ENCODE measurements around the gene CMKLR1.

CMKLR1 gene

DNA sequence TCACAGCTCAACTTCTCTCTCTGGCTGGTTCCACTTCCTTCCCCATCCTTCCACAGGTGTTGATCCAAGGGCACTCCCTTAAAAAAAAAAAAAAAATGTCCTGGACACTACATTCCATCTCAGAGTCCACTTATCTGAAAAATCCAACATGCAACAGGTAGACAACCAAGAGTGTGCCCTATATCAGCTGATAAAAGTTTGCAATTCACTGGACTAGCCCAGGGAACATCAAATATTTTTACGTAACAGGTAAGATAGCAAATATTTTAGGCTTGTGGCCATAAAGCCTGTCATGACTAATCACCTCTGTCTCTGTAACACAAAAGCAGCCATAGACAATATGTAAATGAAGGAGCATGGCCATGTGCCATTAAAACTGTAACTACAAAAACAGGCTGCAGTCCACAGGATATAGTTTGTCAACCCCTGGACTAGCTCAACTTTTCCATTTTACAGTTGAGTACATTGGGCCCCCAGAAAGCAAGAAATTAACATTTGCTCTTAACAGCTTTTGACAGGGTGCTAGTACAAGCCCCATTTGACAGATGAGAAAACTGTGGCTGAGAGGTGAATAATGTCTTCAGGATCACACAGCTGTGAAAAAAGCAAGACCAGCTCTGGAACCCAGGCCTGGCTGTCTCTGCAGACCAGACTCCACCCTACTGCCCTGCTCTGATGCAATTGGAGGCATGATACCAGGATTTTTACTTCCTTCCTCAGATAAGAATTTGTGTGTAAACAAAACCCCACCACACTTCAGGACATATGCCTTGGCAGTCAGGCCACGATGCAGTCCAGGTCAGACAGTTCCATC is 68.9 kb downstream of the CMKLR1 start:
- TF ChIP-seq ZNF274 (IDR thresholded peaks at IDR 0.05; ENCODE audit: low read depth, low read length): no peak
- no peak overlapping the region for H3K4me3 ChIP-seq (ENCODE audit: low read length)

DNA sequence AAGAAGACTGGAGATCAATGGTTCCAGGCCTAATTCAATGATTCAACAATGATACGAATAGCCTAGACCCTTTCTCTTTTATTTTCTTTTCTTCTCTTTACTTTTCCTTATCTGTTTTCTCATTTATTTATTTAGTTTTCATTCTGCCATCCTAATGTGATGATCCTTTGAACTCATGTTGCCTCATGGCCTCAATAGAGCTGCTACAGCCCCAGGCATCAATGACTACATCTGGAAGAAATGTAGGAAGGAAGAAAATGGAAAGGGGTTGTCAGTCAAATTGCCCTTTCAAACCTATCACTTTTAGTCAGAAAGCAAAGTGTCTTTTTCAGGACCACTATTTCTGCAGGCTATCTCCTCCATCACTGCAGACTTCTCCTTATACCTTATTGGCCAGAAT is 69.9 kb downstream of the CMKLR1 start:
- H3K4me3 ChIP-seq (ENCODE audit: low read length): no peak overlapping the region
- TF ChIP-seq ZNF274 (IDR thresholded peaks at IDR 0.05; ENCODE audit: low read depth, low read length): no peak

DNA sequence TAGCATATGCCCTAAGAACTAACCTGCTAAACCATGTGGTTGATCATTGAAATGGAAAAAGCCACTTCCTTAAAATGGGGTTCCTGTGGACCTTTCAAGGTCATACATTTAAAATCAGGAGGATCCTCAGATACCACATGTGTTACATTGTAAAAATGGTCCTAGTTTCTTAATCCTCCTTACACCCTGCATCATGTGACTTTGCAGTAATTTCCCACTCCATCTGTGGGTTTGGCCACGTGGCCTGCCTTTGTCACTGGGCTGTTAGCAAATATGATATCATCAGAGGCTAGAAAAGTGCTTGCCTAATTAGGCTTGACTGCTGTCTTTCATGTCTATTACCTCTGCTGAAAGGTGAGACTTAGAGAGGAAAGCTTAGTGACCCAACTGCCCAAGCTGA is 70.7 kb downstream of the CMKLR1 start:
- H3K4me3 ChIP-seq (ENCODE audit: low read length): no peak overlapping the region
- TF ChIP-seq ZNF274 (IDR thresholded peaks at IDR 0.05; ENCODE audit: low read depth, low read length): no peak

DNA sequence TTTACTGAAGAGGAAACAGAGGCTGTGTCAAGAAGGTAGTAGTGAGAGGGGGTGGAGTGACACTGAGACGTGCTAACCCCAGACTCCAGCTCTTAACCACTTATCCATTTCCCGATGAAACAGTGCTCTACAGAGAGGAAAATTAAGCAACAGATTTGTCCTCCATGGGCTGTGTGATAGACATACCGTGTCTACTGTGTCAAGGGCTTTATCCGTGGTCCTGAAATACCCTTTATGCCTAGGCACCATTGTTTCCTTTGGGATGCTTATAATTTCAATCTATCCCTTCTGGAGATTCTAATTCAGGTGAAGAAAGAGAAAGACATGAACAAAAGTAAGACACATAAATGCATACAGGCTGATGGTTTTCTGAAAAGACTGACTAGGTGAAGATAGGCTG is 71.7 kb downstream of the CMKLR1 start:
- H3K4me3 ChIP-seq (ENCODE audit: low read length): no peak overlapping the region
- no peak for TF ChIP-seq ZNF274 (IDR thresholded peaks at IDR 0.05; ENCODE audit: low read depth, low read length)

DNA sequence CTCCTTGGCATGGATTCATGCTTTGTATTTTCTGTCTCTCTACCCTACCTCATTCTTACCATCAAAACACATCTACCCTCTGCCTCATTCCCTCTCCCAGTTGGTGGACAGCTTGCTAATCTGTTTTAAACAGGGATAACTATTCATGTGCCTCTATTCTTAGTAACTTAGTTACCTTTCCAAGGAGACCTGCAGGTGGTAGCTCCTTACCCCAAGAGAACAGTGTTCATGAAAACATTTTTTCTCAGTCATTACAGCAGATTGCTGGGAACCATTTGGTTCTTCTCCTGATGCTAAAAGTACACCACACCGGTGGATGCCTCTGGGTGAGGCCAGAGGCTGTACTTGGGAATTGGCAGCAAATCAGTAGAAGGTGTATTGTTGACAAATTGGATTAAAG is 73.0 kb downstream of the CMKLR1 start:
- TF ChIP-seq ZNF274 (IDR thresholded peaks at IDR 0.05; ENCODE audit: low read depth, low read length): no peak
- H3K4me3 ChIP-seq (ENCODE audit: low read length): no peak overlapping the region

DNA sequence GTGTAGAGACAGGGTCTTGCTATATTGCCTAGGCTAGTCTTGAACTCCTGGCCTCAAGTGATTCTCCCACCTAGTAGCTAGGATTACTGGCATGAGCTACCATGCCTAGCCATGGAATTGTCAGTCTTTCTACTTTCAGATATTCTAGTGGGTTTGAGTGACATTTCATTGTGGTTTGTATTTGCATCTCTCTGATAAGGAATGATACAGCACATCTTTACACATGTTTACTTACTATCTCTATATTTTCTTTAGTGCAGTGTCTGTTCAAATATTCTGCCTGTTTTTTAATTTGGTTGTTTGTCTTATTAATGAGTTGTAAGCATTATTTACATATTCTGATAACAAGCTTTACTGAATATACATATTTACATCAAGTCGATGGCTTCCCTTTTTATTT is 73.6 kb downstream of the CMKLR1 start:
- no peak overlapping the region for H3K4me3 ChIP-seq (ENCODE audit: low read length)
- TF ChIP-seq ZNF274 (IDR thresholded peaks at IDR 0.05; ENCODE audit: low read depth, low read length): no peak

DNA sequence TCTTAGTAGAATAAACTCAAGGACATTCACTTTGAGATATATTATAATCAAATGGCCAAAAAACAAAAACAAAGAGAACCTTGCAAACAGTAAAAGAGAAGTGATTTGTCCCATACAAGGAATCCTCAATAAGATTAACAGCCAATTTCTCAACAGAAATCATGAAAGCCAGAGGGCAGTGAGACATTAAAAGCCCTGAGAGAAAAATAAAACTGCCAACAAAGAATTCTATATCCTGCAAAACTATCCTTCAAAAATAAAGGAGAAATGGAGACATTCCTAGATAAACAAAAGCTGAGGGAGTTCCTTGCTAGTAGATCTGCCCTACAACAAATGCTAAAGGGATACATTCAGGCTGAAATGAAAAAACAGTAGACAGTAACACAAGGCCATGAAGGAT is 78.1 kb downstream of the CMKLR1 start:
- H3K4me3 ChIP-seq (ENCODE audit: low read length): no peak overlapping the region
- TF ChIP-seq ZNF274 (IDR thresholded peaks at IDR 0.05; ENCODE audit: low read depth, low read length): no peak

DNA sequence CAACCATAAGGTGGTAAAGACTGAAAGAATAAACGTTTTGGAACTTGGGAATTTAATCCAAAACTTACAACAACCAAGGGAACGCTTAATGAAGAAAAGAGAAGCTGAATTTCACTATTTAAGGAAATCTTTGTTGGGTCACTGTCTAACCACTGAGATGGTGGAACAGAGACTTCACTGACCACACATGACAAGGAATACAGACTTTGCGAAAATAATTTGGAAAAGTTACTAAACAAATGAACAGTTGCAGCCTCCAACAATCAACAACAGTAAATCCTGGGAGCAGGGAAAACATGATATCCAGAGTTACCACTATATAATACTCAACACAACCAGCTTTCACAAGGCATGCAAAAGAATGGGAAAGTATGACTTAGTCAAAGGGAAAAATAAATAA is 79.1 kb downstream of the CMKLR1 start:
- no peak overlapping the region for H3K4me3 ChIP-seq (ENCODE audit: low read length)
- TF ChIP-seq ZNF274 (IDR thresholded peaks at IDR 0.05; ENCODE audit: low read depth, low read length): no peak

DNA sequence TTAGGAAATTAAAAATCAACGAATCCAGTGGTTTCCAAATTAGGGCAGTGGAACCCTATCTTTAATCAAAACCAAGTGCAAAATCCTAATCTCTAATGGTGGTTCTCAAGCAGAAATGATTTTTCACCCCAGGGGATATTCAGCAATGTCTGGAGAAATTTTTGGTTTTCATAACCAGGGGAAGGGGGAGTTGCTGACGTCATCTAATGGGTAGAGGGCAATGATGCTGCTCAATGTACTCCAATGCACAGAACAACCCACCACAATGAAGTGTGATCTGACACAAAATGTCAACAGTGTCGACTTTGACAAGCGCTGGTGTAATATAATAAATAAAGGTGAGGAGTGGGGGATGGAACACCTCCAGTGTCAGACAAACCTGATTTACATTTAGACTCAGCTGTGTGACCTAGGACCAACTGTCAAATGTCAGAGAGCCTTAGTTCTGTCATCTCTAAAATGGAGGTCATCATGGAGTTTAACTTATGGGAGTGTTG is 81.5 kb downstream of the CMKLR1 start:
- TF ChIP-seq ZNF274 (IDR thresholded peaks at IDR 0.05; ENCODE audit: low read depth, low read length): no peak
- no peak overlapping the region for H3K4me3 ChIP-seq (ENCODE audit: low read length)

DNA sequence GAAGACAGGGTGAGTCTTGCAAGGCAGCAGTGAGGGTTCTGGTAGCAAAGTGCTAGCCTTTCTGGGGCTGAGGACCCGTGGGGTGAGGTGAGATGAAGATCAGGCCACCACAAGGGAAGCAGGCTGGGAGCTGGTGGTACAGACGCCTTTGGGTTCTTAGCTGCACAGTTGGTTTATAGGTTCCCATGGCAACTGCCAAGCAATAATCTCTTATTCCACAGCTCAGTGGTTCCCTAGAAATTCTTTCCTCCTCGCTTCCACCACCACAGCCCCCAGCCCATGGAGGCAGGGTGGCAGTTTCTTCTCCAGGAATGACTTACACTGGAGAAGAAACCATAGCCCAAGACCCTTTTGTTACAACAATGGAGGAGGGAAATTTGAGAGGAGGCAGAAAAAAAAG is 82.1 kb downstream of the CMKLR1 start:
- H3K4me3 ChIP-seq (ENCODE audit: low read length): no peak overlapping the region
- TF ChIP-seq ZNF274 (IDR thresholded peaks at IDR 0.05; ENCODE audit: low read depth, low read length): no peak

DNA sequence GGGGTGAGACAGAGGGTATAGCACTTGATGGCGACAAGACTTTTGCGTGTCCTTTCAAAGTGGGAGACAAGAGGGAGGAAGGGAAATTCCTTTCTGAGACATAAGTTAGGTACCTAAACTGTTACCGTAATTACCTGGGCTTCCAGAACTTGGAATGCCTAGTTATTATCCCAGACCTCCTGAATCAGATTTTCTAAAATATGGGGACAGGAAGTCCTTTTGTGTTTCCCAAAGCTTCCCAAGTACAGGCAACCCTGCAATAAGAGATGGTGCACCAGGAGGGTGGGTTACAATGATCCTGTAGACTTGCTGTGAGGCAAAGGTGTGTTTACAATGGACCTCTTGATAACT is 83.9 kb downstream of the CMKLR1 start:
- TF ChIP-seq ZNF274 (IDR thresholded peaks at IDR 0.05; ENCODE audit: low read depth, low read length): no peak
- H3K4me3 ChIP-seq (ENCODE audit: low read length): no peak overlapping the region

DNA sequence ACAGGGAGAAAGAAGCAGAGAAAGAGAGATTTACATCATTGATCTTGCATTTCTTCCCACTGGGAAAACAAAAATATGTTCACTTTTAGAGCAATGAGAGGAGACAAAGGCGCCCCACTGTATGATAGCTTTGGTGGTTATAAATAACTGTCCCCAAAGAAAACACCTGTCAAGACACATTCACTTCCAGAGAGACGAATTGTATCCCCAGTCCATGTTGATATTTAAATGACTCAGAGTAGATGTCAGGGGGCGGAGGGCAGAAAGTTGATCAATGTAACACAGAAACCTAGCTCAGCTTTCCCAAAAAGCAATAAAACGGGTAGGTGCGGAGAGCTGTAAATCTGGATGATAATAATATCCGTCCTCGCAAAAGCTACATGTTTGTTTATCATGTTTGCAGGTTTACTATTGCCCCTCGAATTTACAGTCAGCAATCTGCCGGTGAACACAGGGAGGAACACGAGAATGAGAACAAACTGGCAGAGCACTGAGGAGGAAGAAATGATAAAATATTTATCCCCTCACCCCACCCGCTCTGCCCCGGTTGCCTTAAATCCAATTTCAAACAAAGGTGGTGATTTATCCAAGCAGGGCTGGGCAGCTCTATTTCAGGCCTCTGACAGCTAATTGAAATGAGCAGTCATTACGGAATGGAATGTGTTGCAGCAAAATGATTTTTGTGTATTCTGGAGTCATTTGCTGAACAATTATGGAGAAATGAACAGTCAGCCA is 84.4 kb downstream of the CMKLR1 start:
- TF ChIP-seq ZNF274 (IDR thresholded peaks at IDR 0.05; ENCODE audit: low read depth, low read length): no peak
- no peak overlapping the region for H3K4me3 ChIP-seq (ENCODE audit: low read length)

DNA sequence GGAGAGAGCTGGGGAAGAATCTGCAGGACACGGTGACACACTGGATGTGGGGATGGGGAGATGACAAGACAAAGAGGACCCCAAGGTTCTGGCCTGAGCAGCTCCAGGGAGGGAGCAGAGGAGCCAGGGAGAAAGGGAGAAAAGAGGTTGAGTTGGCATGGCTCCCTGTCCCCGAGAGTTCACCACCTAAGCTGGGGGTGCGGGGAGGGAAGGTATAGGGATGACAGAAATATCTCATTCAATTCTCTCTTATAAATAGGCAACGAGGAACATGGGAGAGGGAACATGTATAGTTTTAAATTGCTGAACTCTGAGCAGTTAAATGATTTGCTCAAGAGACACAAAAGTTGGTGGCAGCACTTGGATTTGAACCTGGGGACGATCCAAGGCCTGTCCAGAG is 85.1 kb downstream of the CMKLR1 start:
- no peak for TF ChIP-seq ZNF274 (IDR thresholded peaks at IDR 0.05; ENCODE audit: low read depth, low read length)
- H3K4me3 ChIP-seq (ENCODE audit: low read length): no peak overlapping the region

DNA sequence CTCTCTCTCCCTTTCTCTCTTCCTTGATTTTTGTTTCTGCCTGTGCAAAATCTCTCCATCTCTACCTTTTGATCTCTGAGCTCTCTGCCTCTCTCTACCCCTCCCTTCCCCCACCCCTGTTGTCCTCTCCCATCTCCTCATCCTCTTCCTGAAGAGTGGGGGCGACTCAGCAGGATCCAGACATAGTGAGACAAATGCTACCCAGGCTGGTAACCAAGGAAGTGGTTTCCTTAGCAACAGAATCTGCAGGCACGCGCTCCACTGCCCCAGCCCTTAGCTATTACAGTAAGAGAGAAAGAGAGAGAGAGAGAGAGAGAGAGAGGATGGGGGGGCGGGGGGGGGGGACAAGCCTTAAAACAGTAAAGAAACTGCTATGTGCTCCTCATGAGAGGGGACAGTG is 85.6 kb downstream of the CMKLR1 start:
- TF ChIP-seq ZNF274 (IDR thresholded peaks at IDR 0.05; ENCODE audit: low read depth, low read length): no peak
- no peak overlapping the region for H3K4me3 ChIP-seq (ENCODE audit: low read length)

DNA sequence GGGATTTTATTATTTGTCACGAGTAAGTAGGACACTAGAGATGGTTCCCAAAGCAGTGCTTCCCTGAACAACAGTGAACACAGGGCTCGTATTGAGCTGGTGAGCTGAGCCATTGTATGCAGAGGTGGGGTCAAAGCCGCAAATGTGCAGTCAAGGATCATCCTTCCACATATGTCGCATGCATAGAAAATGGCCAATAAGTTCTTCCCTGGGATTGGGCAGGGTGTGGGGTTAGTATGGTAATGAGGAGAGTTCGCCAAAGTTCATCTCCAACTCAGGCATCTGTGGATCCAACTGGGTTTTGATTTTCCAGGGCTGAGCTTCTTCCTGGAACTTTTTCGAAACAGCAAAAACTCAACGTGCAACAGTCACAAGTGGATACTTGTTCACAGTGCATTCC is 86.6 kb downstream of the CMKLR1 start:
- no peak for TF ChIP-seq ZNF274 (IDR thresholded peaks at IDR 0.05; ENCODE audit: low read depth, low read length)
- no peak overlapping the region for H3K4me3 ChIP-seq (ENCODE audit: low read length)
